Measurements from ENCODE around the gene CALHM4. TPM values are rescaled to one million over a fixed set of nuclear protein-coding genes. Genes with fewer than 3 reads are reported as not detected.

CALHM4 gene
- polyA plus RNA-seq, 1 of the 3 experiments (the other 2 are of a cell fraction): not detected

DNA sequence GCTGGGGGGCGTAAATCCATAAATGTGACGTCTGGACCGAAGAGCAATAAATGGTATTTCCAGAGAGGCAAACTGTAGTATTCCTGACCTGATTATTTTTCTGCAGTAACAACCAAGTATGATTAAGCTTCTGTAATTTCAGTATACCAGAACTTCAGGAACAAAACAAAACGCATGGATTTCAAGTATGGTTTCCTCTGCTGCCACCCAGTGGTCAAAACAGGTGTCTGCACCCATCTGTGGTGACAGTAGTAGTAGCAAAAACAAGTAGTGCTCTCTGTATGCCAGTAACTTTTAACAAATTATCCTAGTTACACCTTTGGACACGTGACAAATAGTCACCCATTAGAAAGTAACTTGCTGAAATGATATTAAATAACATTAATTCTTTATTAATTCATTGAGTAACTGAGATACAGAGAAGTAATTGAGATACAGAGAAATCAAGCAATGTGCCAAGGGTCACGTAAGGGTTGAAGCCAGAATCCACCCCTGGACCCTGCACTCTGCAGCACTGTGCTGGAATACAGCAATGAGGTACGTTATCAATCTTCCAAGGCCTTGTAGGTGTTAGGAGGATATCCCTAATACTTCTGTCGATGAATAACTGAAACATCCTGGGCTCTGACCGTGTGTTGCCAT is 7.9 kb downstream of the CALHM4 start (continued):
- TF ChIP-seq, protein P1, sequence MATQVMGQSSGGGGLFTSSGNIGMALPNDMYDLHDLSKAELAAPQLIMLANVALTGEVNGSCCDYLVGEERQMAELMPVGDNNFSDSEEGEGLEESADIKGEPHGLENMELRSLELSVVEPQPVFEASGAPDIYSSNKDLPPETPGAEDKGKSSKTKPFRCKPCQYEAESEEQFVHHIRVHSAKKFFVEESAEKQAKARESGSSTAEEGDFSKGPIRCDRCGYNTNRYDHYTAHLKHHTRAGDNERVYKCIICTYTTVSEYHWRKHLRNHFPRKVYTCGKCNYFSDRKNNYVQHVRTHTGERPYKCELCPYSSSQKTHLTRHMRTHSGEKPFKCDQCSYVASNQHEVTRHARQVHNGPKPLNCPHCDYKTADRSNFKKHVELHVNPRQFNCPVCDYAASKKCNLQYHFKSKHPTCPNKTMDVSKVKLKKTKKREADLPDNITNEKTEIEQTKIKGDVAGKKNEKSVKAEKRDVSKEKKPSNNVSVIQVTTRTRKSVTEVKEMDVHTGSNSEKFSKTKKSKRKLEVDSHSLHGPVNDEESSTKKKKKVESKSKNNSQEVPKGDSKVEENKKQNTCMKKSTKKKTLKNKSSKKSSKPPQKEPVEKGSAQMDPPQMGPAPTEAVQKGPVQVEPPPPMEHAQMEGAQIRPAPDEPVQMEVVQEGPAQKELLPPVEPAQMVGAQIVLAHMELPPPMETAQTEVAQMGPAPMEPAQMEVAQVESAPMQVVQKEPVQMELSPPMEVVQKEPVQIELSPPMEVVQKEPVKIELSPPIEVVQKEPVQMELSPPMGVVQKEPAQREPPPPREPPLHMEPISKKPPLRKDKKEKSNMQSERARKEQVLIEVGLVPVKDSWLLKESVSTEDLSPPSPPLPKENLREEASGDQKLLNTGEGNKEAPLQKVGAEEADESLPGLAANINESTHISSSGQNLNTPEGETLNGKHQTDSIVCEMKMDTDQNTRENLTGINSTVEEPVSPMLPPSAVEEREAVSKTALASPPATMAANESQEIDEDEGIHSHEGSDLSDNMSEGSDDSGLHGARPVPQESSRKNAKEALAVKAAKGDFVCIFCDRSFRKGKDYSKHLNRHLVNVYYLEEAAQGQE (IDR thresholded peaks at IDR 0.05; ENCODE audit: low read depth, low read length): no peak
- TF ChIP-seq EP300 (IDR thresholded peaks at IDR 0.05; ENCODE audit: borderline replicate concordance in 1 of 2, low read depth in 1 of 2, low read length in 1 of 2) (no peak), MAX (IDR thresholded peaks at IDR 0.05; ENCODE audit: low read depth) (no peak), RAD21 (IDR thresholded peaks at IDR 0.05; ENCODE audit: low read length) (peak; percentile 93), MEF2A (IDR thresholded peaks at IDR 0.05; ENCODE audit: borderline replicate concordance, low read depth) (no peak), TAF1 (IDR thresholded peaks at IDR 0.05; ENCODE audit: borderline replicate concordance, low read depth, low read length) (0 out of 2 replicates have a peak, but pooled peaks have one; percentile 30)
- TF ChIP-seq, protein P2, sequence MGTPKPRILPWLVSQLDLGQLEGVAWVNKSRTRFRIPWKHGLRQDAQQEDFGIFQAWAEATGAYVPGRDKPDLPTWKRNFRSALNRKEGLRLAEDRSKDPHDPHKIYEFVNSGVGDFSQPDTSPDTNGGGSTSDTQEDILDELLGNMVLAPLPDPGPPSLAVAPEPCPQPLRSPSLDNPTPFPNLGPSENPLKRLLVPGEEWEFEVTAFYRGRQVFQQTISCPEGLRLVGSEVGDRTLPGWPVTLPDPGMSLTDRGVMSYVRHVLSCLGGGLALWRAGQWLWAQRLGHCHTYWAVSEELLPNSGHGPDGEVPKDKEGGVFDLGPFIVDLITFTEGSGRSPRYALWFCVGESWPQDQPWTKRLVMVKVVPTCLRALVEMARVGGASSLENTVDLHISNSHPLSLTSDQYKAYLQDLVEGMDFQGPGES (IDR thresholded peaks at IDR 0.05; ENCODE audit: low read depth, low read length): no peak
- TF ChIP-seq, protein P3, sequence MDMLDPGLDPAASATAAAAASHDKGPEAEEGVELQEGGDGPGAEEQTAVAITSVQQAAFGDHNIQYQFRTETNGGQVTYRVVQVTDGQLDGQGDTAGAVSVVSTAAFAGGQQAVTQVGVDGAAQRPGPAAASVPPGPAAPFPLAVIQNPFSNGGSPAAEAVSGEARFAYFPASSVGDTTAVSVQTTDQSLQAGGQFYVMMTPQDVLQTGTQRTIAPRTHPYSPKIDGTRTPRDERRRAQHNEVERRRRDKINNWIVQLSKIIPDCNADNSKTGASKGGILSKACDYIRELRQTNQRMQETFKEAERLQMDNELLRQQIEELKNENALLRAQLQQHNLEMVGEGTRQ (IDR thresholded peaks at IDR 0.05; ENCODE audit: borderline replicate concordance, low read depth, low read length): no peak

DNA sequence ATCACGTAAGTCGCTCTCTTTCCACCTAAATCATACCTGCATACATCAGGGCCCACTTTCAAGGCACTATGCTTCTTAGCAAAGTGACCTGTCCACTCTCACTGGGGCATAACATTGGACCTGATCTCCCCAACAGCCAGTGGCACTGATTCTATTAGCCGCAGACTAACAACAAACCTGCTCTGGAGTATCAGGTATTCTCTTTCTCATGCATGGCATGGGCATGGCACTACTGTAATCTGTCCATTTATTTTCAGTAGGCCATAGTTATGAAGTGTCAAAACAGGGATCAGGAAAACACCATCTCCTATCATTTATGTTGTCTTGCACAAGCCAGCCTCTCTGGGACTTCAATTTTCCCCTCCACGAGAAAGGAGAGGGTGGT is 8.5 kb downstream of the CALHM4 start:
- TF ChIP-seq, protein P4, sequence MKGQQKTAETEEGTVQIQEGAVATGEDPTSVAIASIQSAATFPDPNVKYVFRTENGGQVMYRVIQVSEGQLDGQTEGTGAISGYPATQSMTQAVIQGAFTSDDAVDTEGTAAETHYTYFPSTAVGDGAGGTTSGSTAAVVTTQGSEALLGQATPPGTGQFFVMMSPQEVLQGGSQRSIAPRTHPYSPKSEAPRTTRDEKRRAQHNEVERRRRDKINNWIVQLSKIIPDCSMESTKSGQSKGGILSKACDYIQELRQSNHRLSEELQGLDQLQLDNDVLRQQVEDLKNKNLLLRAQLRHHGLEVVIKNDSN (IDR thresholded peaks at IDR 0.05; ENCODE audit: borderline replicate concordance, low read depth): no peak
- H3K4me3 ChIP-seq (ENCODE audit: low read depth in 2 of 2, low read length in 1 of 2): no peak overlapping the region
- H4K20me1 ChIP-seq (ENCODE audit: insufficient read depth): no peaks in the 10 kb centered on the region
- no peaks in the 10 kb centered on the region for H3K9me3 ChIP-seq
- no peak for DNase-seq
- H3K4me1 ChIP-seq (ENCODE audit: control insufficient read depth in 1 of 2, insufficient read depth in 2 of 2, low read depth in 1 of 2, low read length in 1 of 2): peaks cover 2 to 21% of the 10 kb centered on the region in 2 experiments; a peak in 3 of 4 replicates
- WGBS (ENCODE audit: low lambda C conversion rate): 90% methylated on average over 4 of the region's 4 CpGs
- H2AFZ ChIP-seq (ENCODE audit: low read depth): no peak overlapping the region
- H3F3A ChIP-seq (replicated peaks; ENCODE audit: insufficient read depth): peaks cover 18% of the 10 kb centered on the region
- H3K36me3 ChIP-seq (replicated peaks in 1 of 2; ENCODE audit: control insufficient read depth in 1 of 2, insufficient read depth in 2 of 2, low read length in 1 of 2): no peaks in the 10 kb centered on the region
- H3K27ac ChIP-seq (ENCODE audit: low read depth in 2 of 2, low read length in 1 of 2): no peak overlapping the region
- no peak overlapping the region for H3K9ac ChIP-seq
- no peaks in the 10 kb centered on the region for H3K9me2 ChIP-seq
- no peak overlapping the region for H3K4me2 ChIP-seq
- ChIA-PET POLR2A (no interaction called here), CTCF (interaction anchor here (1.0 to 4.9 kb wide), 8 partner anchors 9 to 345 kb away, joined by 3 to 38 read pairs (median 20); partner anchors contain the start of genes RWDD1 and TSPYL1)
- H3K27me3 ChIP-seq (ENCODE audit: insufficient read depth): no peaks in the 10 kb centered on the region
- no peaks in the 10 kb centered on the region for H3K79me2 ChIP-seq (ENCODE audit: insufficient read depth)
